HL-60 (cell line): ENCODE results near the gene CSTF2.

Experiments
- CTCF ChIP-seq: IDR thresholded peaks from one replicate; pipeline ENCODE4 v1.5.1; 2011; ENCODE audit warnings: low read length, control low read depth, inconsistent platforms; ENCODE audit not compliant: insufficient read depth
- REST ChIP-seq: IDR thresholded peaks from 2 replicates; pipeline ENCODE4 v1.6.1; 2012; ENCODE audit warnings: low read depth; ENCODE audit not compliant: insufficient replicate concordance
- SPI1 ChIP-seq: IDR thresholded peaks from 2 replicates; pipeline ENCODE4 v1.6.1; 2012; ENCODE audit warnings: low read depth, mild to moderate bottlenecking, borderline replicate concordance

DNA sequence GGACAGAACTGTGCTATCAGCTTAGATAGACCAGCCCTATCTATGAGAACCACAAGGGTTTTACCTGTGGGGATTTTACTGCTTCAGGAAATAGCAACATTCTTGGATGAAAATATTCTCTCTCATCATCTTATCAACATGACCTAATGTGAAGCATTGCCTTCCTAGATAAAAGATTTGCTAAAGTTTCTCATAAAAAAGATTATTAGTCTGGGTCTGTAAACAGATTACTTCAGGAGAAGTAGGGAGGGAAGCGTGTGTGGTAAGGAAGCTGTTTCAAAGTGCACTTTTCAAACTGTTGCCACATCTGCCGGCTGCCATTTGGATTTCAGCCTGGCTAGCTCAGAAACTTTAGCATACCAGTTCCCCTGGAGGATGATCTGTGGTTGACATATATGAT, 54.1 kb downstream of the CSTF2 start, which contains the start of gene NOX1:
- TF ChIP-seq CTCF (no peak), SPI1 (no peak), REST (no peak)
